Activated effector memory CD4-positive, alpha-beta T cell treated with Interleukin-2 at 50 U/mL for 16 hours (primary cell): ENCODE results near the gene DLEU7.

Experiments used
- DNase-seq: peaks from one replicate; pipeline ENCODE4 v3.0.0-alpha.2; 2020

DLEU7 gene

DNA sequence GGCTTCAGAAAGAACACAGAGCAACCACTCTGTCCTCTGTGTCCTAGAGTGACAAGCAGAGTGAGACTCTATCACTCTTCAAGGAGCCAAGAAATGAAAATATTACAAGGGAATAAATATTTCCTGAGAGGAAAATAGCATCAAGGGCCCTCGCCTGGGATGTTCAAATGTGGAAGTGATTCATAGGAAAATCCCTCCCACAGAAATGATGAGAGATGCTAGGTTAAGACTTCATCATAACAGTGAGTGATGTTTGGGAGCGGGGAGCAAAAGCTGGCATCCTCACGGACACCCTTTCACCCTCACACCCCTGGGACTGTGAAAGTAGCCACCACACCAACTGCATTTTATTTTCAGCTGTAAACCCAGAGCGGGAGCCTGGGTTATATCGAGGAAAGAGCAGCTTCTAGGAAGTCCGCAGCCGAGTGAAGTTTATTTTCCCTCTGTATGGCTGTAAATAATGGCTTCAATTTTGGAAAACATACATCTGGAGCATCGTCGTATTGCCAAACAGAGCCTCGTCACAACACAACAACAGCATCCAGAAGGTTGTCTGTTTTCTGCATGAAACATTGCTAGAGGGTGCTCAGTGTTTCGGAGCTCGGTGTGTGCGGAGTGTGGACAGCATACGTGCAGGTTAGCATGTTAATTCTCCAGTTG is 54.8 kb downstream of the DLEU7 start:
- DNase-seq: no peak

DNA sequence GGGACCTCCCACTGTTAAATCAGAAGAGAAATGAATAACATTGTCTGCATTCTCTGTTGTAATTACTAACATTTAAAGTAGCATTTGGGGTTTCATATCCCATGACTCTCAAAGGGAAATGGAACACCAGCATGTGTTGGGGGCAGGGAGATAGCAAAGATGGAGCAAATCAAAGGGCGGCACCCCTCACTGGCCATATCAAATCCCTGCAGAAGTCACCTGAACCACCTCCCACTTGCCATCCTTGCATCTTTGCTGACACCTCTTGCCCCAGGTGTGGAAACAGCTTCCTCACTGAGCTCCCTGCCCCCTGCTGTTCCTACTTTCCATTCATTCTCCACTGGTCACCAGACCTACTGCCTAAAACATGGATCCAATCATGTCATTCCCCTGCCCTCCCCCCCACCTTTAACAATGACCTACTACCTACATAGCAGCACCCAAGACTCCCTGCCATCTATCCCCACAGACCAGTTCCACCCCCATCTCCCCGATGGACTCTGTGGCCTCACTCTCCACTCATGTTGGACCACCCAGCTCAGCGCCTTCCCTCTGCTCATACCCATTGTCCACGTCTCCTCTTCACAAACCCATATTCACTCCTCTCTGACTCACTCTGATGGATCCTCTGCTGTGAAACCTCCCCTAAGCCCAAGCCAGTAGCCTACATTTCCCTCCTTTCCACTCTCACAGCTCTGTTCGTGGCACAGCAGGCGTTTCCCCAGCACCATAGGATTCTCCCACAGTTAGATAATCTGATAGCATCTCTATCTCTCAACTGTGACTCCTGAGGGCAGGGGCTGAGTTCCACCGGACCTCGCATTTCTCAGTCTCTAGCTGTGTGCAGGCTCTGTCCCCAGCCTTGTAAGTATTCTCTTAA is 55.9 kb downstream of the DLEU7 start:
- no peak for DNase-seq

DNA sequence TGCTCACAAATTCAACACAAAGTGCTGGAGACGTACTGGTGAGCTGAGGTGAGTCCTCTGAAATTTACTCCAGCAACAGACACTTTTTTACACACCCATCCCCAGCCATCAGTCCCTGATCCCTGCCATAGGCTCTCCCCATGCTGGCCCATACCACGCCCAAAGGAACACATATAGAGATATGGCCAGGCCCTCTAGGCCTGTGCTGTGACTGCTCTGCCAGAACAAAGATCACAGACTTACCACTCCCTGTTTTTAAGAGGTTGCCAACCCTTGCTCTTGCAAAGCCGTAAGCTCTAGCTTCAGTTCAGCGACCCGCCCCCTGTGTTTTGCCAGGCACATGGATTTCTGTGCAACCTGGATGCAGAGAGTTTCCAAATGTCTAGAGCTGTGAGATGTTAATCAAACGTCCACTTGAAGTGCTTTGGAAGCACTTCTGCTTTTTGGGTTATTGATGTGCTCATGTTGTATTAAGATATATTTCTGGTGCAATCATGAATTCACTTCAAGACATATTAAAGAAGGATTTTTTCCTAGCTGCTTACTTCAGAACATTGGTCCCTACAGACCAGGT is 59.7 kb downstream of the DLEU7 start:
- DNase-seq: no peak

DNA sequence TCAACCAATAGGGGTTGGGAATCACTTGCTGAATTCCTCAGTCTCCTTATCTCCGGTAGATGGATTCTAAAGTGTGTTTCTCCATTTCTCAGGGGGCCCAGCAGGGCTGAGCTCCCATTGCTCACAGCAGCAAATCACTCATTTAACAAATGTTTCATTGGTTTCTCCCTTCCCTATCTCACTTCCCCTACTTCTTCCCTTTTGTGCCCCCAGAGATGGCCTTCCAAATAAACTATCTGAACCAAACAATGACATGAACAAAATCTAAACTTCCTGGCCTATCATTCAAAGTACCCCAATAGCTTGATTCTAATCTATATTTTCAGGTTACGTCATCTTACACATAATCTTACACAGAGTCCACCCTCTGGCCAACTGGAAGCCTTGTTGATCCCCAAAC is 60.4 kb downstream of the DLEU7 start:
- no peak for DNase-seq

DNA sequence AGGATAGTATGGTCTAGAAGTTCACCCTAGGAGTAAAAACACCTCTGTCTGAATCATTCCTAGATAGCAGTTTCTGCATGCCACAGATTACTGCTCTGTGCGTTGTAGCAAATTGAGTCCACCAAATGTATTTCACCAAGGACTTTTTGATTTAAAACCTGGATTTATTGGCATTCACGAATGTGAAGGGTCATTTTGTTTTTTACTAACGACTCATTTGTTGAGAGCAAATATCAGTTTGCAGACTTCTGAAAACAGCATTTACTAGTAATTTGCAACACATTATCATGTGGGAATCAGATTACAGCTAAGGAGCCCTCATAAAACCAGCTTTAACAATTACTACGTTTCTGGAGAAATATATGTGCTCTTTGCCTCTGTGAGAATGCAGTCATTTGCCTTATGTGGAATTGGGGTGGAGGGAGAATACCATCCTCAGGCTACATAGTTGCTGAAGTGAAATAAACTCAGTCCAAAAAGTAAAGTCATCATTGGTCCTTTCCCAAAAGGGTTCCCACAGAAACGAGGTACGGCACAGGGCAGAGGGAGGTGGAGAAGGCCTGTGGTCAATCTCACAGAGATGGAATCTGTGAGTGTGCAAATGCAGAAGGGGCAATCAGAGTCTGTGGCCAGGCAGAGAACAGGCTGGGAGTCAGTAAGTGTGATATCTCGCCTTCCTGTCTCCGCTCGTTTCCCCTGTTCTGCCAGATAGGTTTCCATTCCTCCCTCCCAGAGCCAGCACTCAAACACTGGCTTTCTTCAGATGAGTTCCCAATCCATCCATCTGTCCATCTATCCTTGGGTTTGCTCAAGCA is 63.1 kb downstream of the DLEU7 start:
- no peak for DNase-seq

DNA sequence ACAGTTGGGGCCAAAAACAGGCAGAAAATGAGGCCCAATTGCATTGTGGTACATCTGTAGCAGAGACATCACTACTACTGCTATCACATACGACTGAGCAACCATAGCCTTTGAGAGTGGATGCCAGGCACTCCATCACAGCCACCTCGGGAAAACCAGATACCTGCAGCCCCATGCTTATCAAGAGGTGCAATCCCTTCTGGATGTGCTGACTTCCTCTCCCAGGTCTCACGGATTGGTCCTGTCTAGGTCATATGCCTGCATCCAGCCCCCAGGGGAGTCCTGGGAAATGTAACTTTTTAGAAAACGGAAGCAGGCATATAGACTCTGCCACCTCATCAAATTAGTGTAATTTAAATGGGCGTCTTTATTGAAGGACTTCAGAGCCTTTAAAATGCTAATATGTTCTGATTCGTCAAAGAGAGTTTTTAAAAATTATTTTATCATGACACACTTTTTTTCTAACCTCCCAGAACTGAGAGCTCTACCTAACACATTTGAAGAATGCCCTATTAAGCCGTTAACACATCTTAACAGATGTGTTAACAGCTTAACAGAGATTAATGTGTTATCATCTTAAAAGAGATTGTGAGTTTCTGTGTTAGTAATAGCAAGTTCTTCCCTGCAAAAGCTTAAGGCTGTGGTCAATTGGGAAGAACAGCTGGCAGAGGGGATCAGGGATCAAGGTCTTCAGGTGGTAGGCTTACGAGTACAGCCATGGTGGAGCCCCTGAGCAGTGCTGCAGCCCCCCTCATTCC is 63.9 kb downstream of the DLEU7 start:
- no peak for DNase-seq
